ENCODE results near the gene SNAI3.

SNAI3 gene

DNA sequence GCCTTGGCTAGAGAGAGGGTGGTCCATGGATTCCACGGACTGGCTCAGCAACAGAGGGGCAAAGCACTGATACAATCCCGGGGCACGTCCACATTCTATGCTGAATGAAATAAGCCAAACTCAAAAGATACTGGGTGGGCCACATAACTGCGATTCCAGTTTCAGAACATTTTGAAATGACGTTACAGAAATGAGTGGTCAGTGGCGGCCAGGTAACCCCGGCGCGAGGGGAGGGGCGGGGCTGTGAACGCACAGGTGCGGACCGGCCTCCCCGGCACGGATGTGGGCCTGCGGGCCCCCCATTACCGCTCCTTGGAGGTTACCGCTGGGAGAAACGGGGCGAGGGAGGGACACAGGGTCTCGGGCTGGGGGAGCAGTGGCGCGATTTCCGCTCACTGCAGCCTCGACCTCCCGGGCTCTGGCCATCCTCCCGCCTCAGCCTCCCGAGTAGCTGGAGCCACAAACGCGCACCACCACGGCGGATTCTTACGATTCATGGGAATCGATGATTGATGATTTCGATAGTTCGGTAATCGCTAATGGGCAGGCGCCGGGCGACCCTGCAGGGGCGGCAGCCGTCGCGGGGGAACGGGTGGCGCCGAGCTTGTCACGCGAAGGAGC lies 24.0 kb downstream of the SNAI3 start:
- no peaks in the 10 kb centered on the region for H3K27me3 ChIP-seq (ENCODE audit: insufficient read depth, low read length, poor library complexity, severe bottlenecking)
- peak overlapping the region; percentile 75 for H3K4me2 ChIP-seq (ENCODE audit: low read depth, low read length, poor library complexity, severe bottlenecking)
- no peaks in the 10 kb centered on the region for H3K9me2 ChIP-seq (replicated peaks; ENCODE audit: low read depth, low read length)
- H3K36me3 ChIP-seq (ENCODE audit: insufficient read depth, low read length) = no peaks in the 10 kb centered on the region
- H3K9me3 ChIP-seq (ENCODE audit: insufficient read depth, low read depth, low read length) = no peaks in the 10 kb centered on the region
- H3K9ac ChIP-seq (ENCODE audit: low read depth, low read length, poor library complexity, severe bottlenecking) = peak overlapping the region; percentile 90
- TF ChIP-seq, protein P1, sequence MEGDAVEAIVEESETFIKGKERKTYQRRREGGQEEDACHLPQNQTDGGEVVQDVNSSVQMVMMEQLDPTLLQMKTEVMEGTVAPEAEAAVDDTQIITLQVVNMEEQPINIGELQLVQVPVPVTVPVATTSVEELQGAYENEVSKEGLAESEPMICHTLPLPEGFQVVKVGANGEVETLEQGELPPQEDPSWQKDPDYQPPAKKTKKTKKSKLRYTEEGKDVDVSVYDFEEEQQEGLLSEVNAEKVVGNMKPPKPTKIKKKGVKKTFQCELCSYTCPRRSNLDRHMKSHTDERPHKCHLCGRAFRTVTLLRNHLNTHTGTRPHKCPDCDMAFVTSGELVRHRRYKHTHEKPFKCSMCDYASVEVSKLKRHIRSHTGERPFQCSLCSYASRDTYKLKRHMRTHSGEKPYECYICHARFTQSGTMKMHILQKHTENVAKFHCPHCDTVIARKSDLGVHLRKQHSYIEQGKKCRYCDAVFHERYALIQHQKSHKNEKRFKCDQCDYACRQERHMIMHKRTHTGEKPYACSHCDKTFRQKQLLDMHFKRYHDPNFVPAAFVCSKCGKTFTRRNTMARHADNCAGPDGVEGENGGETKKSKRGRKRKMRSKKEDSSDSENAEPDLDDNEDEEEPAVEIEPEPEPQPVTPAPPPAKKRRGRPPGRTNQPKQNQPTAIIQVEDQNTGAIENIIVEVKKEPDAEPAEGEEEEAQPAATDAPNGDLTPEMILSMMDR (conservative IDR thresholded peaks at IDR 0.05; ENCODE audit: low read length) = no peak
- TF ChIP-seq EZH2phosphoT487 (IDR thresholded peaks at IDR 0.05; ENCODE audit: borderline replicate concordance) = no peak
- peak overlapping the region; percentile 70; the same call in 1 of the 2 replicates for H2AFZ ChIP-seq (ENCODE audit: low read length)
- H3F3A ChIP-seq (ENCODE audit: low read depth) = no peaks in the 10 kb centered on the region
- H4K20me1 ChIP-seq (ENCODE audit: insufficient read depth, low read length, poor library complexity, severe bottlenecking) = no peaks in the 10 kb centered on the region
- peak overlapping the region; percentile 84 for H3K4me3 ChIP-seq (ENCODE audit: low read length, poor library complexity, severe bottlenecking)
- H3K4me1 ChIP-seq (ENCODE audit: insufficient read depth, low read length, poor library complexity, severe bottlenecking) = no peaks in the 10 kb centered on the region
- peaks cover 34% of the 10 kb centered on the region; the same call in 1 of the 2 replicates for H3K79me2 ChIP-seq (ENCODE audit: insufficient read depth, low read length)

DNA sequence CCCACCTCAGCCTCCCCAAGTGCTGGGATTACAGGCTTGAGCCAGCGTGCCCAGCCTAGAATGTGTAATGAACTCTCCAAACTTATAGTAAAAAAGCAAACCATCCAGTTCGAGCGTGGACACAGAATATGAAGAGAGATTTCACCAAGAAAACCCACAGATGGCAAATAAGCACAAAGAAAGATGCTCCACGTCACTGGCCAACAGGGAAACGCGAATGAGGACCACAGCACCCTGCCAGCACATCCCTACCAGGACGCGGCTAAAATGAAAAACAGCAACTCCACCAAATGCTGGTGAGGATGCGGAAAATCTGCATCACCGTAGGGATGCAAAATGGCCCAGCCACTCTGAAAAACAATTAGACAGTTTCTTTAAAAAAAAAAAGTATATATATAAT lies 24.8 kb downstream of the SNAI3 start:
- H3K4me3 ChIP-seq (ENCODE audit: low read length, poor library complexity, severe bottlenecking) = peak overlapping the region; percentile 48

DNA sequence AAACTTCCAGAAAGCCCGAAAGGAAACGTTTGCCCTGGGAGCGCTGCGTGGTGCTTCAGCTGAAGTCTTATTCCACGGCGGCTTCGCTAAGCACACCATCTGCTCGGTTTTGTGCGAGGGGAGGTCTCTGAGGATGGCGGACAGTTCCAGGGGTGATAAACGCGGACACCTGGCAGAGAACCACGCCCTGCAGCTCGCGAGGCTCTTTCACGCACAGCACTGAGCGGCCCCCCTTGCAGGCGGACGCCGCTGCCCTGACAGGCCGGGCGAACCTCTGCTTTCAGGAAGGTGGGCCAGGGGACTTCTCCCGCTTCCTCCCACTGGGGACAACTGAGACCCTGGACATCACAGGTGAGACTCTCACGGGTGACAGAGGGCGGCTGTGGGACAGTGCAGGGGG lies 27.1 kb downstream of the SNAI3 start:
- no peaks in the 10 kb centered on the region for H3K9me3 ChIP-seq (ENCODE audit: insufficient read depth, low read depth, low read length)
- no peaks in the 10 kb centered on the region for H3F3A ChIP-seq (ENCODE audit: low read depth)
- no peaks in the 10 kb centered on the region for H4K20me1 ChIP-seq (ENCODE audit: insufficient read depth, low read length, poor library complexity, severe bottlenecking)
- H3K4me2 ChIP-seq (ENCODE audit: low read depth, low read length, poor library complexity, severe bottlenecking) = no peak overlapping the region
- no peaks in the 10 kb centered on the region; the same call in 1 of the 2 replicates for H3K36me3 ChIP-seq (ENCODE audit: insufficient read depth, low read length)
- H3K4me3 ChIP-seq (ENCODE audit: low read length, poor library complexity, severe bottlenecking) = no peak overlapping the region
- H2AFZ ChIP-seq (ENCODE audit: low read length) = no peak overlapping the region
- H3K4me1 ChIP-seq (ENCODE audit: insufficient read depth, low read length, poor library complexity, severe bottlenecking) = no peaks in the 10 kb centered on the region
- TF ChIP-seq, protein P1 (conservative IDR thresholded peaks at IDR 0.05; ENCODE audit: low read length) = no peak
- no peak for TF ChIP-seq EZH2phosphoT487 (IDR thresholded peaks at IDR 0.05; ENCODE audit: borderline replicate concordance)
- no peaks in the 10 kb centered on the region for H3K27me3 ChIP-seq (ENCODE audit: insufficient read depth, low read length, poor library complexity, severe bottlenecking)
- no peak overlapping the region for H3K9ac ChIP-seq (ENCODE audit: low read depth, low read length, poor library complexity, severe bottlenecking)
- H3K79me2 ChIP-seq (ENCODE audit: insufficient read depth, low read length) = peaks cover 34% of the 10 kb centered on the region; the same call in 1 of the 2 replicates
- no peaks in the 10 kb centered on the region for H3K9me2 ChIP-seq (replicated peaks; ENCODE audit: low read depth, low read length)

More for the DNA sequence above, 24.8 kb downstream of the SNAI3 start:
- TF ChIP-seq, protein P1 (conservative IDR thresholded peaks at IDR 0.05; ENCODE audit: low read length) = no peak
- TF ChIP-seq EZH2phosphoT487 (IDR thresholded peaks at IDR 0.05; ENCODE audit: borderline replicate concordance) = no peak
- Histone ChIP-seq H3K4me1 (ENCODE audit: insufficient read depth, low read length, poor library complexity, severe bottlenecking) (no peaks in the 10 kb centered on the region), H3F3A (ENCODE audit: low read depth) (no peaks in the 10 kb centered on the region), H3K4me2 (ENCODE audit: low read depth, low read length, poor library complexity, severe bottlenecking) (peak overlapping the region; percentile 75), H3K9ac (ENCODE audit: low read depth, low read length, poor library complexity, severe bottlenecking) (no peak overlapping the region), H4K20me1 (ENCODE audit: insufficient read depth, low read length, poor library complexity, severe bottlenecking) (no peaks in the 10 kb centered on the region), H3K36me3 (ENCODE audit: insufficient read depth, low read length) (no peaks in the 10 kb centered on the region), H3K9me3 (ENCODE audit: insufficient read depth, low read depth, low read length) (no peaks in the 10 kb centered on the region), H3K27me3 (ENCODE audit: insufficient read depth, low read length, poor library complexity, severe bottlenecking) (no peaks in the 10 kb centered on the region), H3K9me2 (replicated peaks; ENCODE audit: low read depth, low read length) (no peaks in the 10 kb centered on the region), H3K79me2 (ENCODE audit: insufficient read depth, low read length) (peaks cover 34% of the 10 kb centered on the region; the same call in 1 of the 2 replicates), H2AFZ (ENCODE audit: low read length) (no peak overlapping the region)
